GM23338 (cell line): ENCODE results near the gene ZFHX3. TPM values are rescaled to one million over a fixed set of nuclear protein-coding genes. Genes with fewer than 3 reads are reported as not detected.

Experiments used
- ATAC-seq: fragments of 200-7000 bp; cut with Tn5 transposase; 3 replicates; pipeline ENCODE4 v1.9.1; 2020
- DNase-seq: peaks from one replicate; pipeline ENCODE4 v3.0.0-alpha.2; 2015; ENCODE audit warnings: low spot score
- H2AFZ ChIP-seq: fragments of 200-600 bp; sonication (generic); 2 replicates; pipeline ENCODE4 v1.8.0; 2016; ENCODE audit warnings: antibody characterized with exemption, mild to moderate bottlenecking, moderate library complexity
- H3F3A ChIP-seq: fragments of 200-600 bp; sonication (generic); replicated peaks from 2 replicates; pipeline ENCODE4 v1.8.0; 2017; ENCODE audit warnings: antibody characterized with exemption, mixed run types, low read depth
- H3K27ac ChIP-seq: fragments of 200-600 bp; sonication (generic); 2 replicates; pipeline ENCODE4 v1.6.1; 2016; ENCODE audit warnings: low read depth
- H3K27me3 ChIP-seq: fragments of 200-600 bp; sonication (generic); 2 replicates; pipeline ENCODE4 v1.8.0; 2016; ENCODE audit warnings: mild to moderate bottlenecking, mixed run types, moderate library complexity; ENCODE audit not compliant: insufficient read depth
- H3K36me3 ChIP-seq: fragments of 200-600 bp; sonication (generic); 2 replicates; pipeline ENCODE4 v1.8.0; 2016; ENCODE audit warnings: mild to moderate bottlenecking; ENCODE audit not compliant: insufficient read depth
- H3K4me1 ChIP-seq: fragments of 200-600 bp; sonication (generic); 2 replicates; pipeline ENCODE4 v1.8.0; 2016; ENCODE audit warnings: mild to moderate bottlenecking, moderate library complexity; ENCODE audit not compliant: insufficient read depth
- H3K4me2 ChIP-seq: fragments of 200-600 bp; sonication (generic); 2 replicates; pipeline ENCODE4 v1.7.1; 2017; ENCODE audit warnings: mixed run types
- H3K4me3 ChIP-seq: fragments of 200-600 bp; sonication (generic); 2 replicates; pipeline ENCODE4 v1.6.1; 2016; ENCODE audit warnings: mixed run types
- H3K79me2 ChIP-seq: fragments of 200-600 bp; sonication (generic); replicated peaks from 2 replicates; pipeline ENCODE4 v1.8.0; 2017; ENCODE audit warnings: mild to moderate bottlenecking; ENCODE audit not compliant: insufficient read depth
- H3K9me2 ChIP-seq: fragments of 200-600 bp; sonication (generic); 2 replicates; pipeline ENCODE4 v1.8.0; 2017; ENCODE audit not compliant: insufficient read depth
- H4K20me1 ChIP-seq: fragments of 200-600 bp; sonication (generic); replicated peaks from 2 replicates; pipeline ENCODE4 v1.8.0; 2017; ENCODE audit warnings: mild to moderate bottlenecking; ENCODE audit not compliant: insufficient read depth
- H3K27ac Mint-ChIP-seq: 2 replicates; pipeline ENCODE4 v1.8.0; 2020; ENCODE audit warnings: inconsistent platforms, mild to moderate bottlenecking, moderate library complexity, mixed read lengths
- H3K27me3 Mint-ChIP-seq: 3 replicates; pipeline ENCODE4 v1.8.0; 2022; ENCODE audit warnings: low read depth, mild to moderate bottlenecking, moderate library complexity, mixed read lengths, inconsistent platforms; ENCODE audit not compliant: insufficient read depth, poor library complexity
- H3K36me3 Mint-ChIP-seq: 3 replicates; pipeline ENCODE4 v1.8.0; 2021; ENCODE audit warnings: low read depth, mild to moderate bottlenecking, inconsistent platforms, moderate library complexity, mixed read lengths
- H3K4me1 Mint-ChIP-seq: 3 replicates; pipeline ENCODE4 v1.8.0; 2020; ENCODE audit warnings: mild to moderate bottlenecking, inconsistent platforms, mixed read lengths
- H3K4me3 Mint-ChIP-seq: 3 replicates; pipeline ENCODE4 v1.8.0; 2021; ENCODE audit warnings: moderate library complexity, mild to moderate bottlenecking, inconsistent platforms, mixed read lengths
- H3K9me3 Mint-ChIP-seq: 3 replicates; pipeline ENCODE4 v1.8.0; 2020; ENCODE audit warnings: moderate library complexity, mild to moderate bottlenecking, inconsistent platforms, mixed read lengths
- CTCF ChIP-seq, 2 experiments: fragments of 200-600 bp in 1 of 2; sonication (generic) in 1 of 2; conservative IDR thresholded peaks; 2 replicates each; pipeline versions ENCODE4 v1.5.1 to v1.6.1; 2016 to 2017; ENCODE audit warnings: antibody characterized with exemption in 2 of 2, low read depth in 2 of 2, mild to moderate bottlenecking in 2 of 2, moderate library complexity in 1 of 2
- EZH2 ChIP-seq: fragments of 200-600 bp; sonication (generic); IDR thresholded peaks from one replicate; pipeline ENCODE4 v1.8.0; 2017; ENCODE audit warnings: antibody characterized with exemption, mild to moderate bottlenecking, low read depth; ENCODE audit not compliant: unreplicated experiment
- EZH2phosphoT487 ChIP-seq: fragments of 200-600 bp; sonication (generic); IDR thresholded peaks from one replicate; pipeline ENCODE4 v1.8.1; 2018; ENCODE audit warnings: antibody characterized with exemption; ENCODE audit not compliant: unreplicated experiment
- JUNB ChIP-seq: IDR thresholded peaks from one replicate; pipeline ENCODE4 v1.6.1; 2016; ENCODE audit warnings: antibody characterized with exemption; ENCODE audit not compliant: unreplicated experiment
- NANOG ChIP-seq: IDR thresholded peaks from 2 replicates; pipeline ENCODE4 v1.6.1; 2016; ENCODE audit warnings: antibody characterized with exemption, borderline replicate concordance
- POLR2AphosphoS5 ChIP-seq: IDR thresholded peaks from 2 replicates; pipeline ENCODE4 v1.6.1; 2016; ENCODE audit warnings: antibody characterized with exemption, low read depth
- STAT1 ChIP-seq: IDR thresholded peaks from one replicate; pipeline ENCODE4 v1.6.1; 2016; ENCODE audit warnings: antibody characterized with exemption; ENCODE audit not compliant: unreplicated experiment
- ZNF331 ChIP-seq: fragments of 250-450 bp; sonication (Bioruptor Pico); IDR thresholded peaks from 2 replicates; pipeline ENCODE4 v1.5.0; 2020; ENCODE audit warnings: low read depth, mild to moderate bottlenecking, moderate library complexity
- ZNF462 ChIP-seq: fragments of 250-450 bp; sonication (Bioruptor Pico); IDR thresholded peaks from 2 replicates; pipeline ENCODE4 v1.5.0; 2020; ENCODE audit warnings: mild to moderate bottlenecking, moderate library complexity
- polyA plus RNA-seq: library from polyadenylated mRNA; unstranded; fragments of >200 nt; fragmentation: Nextera tagmentation; extraction: Ambion mirVana; gene quantifications from 2 replicates; pipeline ENCODE4 v1.2.1, GENCODE V29; 2016
- total RNA-seq: library from RNA; depleted of rRNA; stranded (reverse); fragments of >200 nt; shearing (Covaris generic); gene quantifications from 2 replicates; pipeline ENCODE4 v1.2.3, GENCODE V29; 2014
- TF ChIP-seq, protein P1 (sequence below): IDR thresholded peaks from 2 replicates; pipeline ENCODE4 v1.6.1; 2016; ENCODE audit warnings: antibody characterized with exemption

ZFHX3 gene
- total and polyA plus RNA-seq, 2 experiments from 2014 or later = 1.0 to 1.5 TPM

DNA sequence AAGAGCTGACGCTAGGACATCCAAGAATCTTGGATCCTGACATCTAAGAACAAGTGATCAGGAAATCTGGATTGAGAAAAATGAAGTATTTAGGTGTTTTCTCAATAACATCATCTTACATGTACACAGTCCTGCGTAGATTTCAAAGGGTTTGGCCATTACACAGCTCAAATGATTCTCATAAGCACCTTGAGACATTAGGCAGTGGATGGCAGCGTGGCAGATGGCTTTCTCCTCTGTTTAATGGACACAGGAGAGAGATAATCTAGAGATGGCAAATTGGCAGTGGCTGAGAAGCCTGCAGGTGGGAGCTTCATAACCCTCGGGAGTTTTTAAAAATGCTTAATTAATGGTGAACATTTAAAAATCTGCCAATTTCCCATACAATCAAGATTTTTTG is 137.5 kb downstream of the ZFHX3 start:
- H3K4me1 Mint-ChIP-seq = peaks cover 18% of the 10 kb centered on the region
- Histone ChIP-seq H3K4me2 (no peak overlapping the region), H3F3A (no peaks in the 10 kb centered on the region), H3K4me1 (peaks cover 12% of the 10 kb centered on the region; the same call in 1 of the 2 replicates), H2AFZ (no peak overlapping the region), H4K20me1 (no peaks in the 10 kb centered on the region), H3K27ac (no peak overlapping the region), H3K36me3 (no peaks in the 10 kb centered on the region), H3K79me2 (no peaks in the 10 kb centered on the region), H3K27me3 (no peaks in the 10 kb centered on the region), H3K4me3 (no peak overlapping the region), H3K9me2 (no peaks in the 10 kb centered on the region)
- no peaks in the 10 kb centered on the region for H3K36me3 Mint-ChIP-seq
- peaks cover 7% of the 10 kb centered on the region for H3K27me3 Mint-ChIP-seq
- TF ChIP-seq JUNB (no peak), EZH2phosphoT487 (no peak), POLR2AphosphoS5 (no peak), ZNF462 (no peak), CTCF (conservative IDR thresholded peaks at IDR 0.05; ENCODE audit: low read depth in 2 of 2) (no peak), STAT1 (no peak), NANOG (no peak), ZNF331 (CRISPR knock-in tag) (no peak), EZH2 (no peak)
- TF ChIP-seq, protein P1, sequence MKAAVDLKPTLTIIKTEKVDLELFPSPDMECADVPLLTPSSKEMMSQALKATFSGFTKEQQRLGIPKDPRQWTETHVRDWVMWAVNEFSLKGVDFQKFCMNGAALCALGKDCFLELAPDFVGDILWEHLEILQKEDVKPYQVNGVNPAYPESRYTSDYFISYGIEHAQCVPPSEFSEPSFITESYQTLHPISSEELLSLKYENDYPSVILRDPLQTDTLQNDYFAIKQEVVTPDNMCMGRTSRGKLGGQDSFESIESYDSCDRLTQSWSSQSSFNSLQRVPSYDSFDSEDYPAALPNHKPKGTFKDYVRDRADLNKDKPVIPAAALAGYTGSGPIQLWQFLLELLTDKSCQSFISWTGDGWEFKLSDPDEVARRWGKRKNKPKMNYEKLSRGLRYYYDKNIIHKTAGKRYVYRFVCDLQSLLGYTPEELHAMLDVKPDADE = no peak
- ATAC-seq (no peak), DNase-seq (no peak)
- no peaks in the 10 kb centered on the region for H3K9me3 Mint-ChIP-seq
- H3K4me3 Mint-ChIP-seq = no peak overlapping the region
- H3K27ac Mint-ChIP-seq = no peak overlapping the region
